ENCODE measurements around the gene STK11. TPM values are rescaled to one million over a fixed set of nuclear protein-coding genes. Genes with fewer than 3 reads are reported as not detected.
A peak's percentile ranks its signal among the peaks of the same experiment; 100 is the strongest.

Gene STK11
- total and polyA plus RNA-seq, 2 of the 4 experiments (the other 2 are of a cell fraction), result 39.3 to 42.8 TPM

DNA sequence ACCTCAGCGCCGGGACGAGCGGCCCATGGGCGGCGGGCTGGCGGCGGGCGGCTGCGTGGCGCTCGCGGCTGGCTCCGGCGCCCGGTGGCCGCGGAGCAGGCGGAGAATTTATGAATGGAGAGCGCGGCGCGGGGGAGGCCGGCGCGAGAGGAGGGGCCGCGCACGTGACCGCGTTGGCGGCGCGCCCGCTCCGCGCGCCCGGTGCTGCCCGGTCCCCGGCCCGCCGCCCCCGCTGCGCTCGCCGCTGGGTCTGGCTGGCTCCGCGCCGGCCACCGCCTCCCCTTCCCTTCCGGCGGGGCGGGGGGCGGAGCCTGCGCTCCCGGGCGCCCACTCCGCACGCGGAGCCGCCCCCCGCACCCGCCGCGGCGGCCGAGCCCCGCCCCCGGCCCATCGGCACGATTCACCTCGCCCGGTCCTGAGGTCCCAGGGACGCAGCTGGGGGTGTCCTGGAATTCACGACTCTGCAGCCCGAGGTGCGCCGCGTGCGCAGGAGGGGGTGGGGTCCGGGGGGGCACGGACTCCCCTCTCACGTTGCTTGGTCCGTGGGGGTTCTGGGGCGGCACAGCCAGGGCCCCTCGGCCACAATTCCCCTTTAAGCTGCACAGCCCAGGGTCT, 32.3 kb downstream of the STK11 start, which contains the start of gene CBARP (continued):
- peak; percentile 46; the same call in 1 of the 2 replicates for TF ChIP-seq MXI1 (IDR thresholded peaks at IDR 0.05; ENCODE audit: borderline replicate concordance, low read depth, low read length)
- TF ChIP-seq CHD1 (IDR thresholded peaks at IDR 0.05; ENCODE audit: low read depth, low read length), result no peak

DNA sequence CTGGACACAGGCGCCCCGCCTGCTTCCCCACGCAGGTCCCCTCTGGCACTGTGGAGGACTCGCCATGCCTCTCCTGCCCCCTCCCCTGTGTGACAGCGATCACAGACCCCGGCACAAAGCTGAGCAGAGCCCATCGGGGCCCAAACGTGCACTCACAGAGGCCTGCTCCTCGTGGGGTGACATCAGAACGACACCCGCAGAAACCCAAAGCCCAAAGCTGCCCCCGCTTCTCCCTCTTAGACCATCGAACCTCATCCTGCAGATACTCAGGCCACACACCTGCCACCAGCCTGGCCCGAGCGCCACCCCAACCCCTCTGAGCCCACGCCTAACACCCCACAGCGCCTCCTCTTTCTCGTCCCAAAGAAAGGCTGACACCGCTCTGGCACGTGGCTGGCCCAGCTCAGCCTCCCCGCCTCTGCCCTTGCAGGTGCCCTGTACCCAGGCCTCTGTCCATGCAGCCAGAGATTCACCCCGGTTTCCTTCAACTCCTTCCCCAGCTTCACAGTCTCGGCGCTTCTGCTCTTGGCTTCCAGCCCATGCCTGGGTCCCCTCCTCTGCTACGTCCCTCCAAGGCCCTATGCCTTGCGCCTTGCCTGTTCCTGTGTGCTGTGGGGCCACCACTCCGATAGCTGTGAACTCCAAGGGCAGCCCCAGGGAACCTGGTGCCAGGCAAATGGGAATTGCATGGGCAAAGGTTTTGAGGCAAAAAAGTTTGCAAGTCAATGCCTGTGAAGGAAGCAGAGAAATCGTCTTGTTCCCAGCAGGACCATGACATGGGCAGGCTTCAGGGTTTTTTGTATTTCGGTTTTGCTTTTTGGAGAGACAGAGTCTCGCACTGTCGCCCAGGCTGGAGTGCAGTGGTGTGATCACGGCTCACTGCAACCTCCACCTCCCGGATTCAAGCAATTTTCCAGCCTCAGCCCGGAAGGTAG, 33.1 kb downstream of the STK11 start:
- Histone ChIP-seq H4K91ac (ENCODE audit: insufficient read depth, low read depth, low read length) (peak overlapping the region; percentile 26), H3K4me1 (ENCODE audit: control insufficient read depth, insufficient read depth, low read length) (peaks cover 23% of the 10 kb centered on the region), H2AK5ac (ENCODE audit: low read depth, low read length) (peak overlapping the region; percentile 75), H3K14ac (replicated peaks; ENCODE audit: low read depth, low read length) (no peak overlapping the region), H4K20me1 (ENCODE audit: insufficient read depth, low read length) (peaks cover 20% of the 10 kb centered on the region), H3K27me3 (ENCODE audit: control insufficient read depth, insufficient read depth, low read length) (no peaks in the 10 kb centered on the region), H2BK120ac (ENCODE audit: low read depth, low read length) (no peak overlapping the region; the same call in 1 of the 2 replicates), H3K4me3 (ENCODE audit: insufficient read depth, low read depth, low read length) (peak overlapping the region; percentile 94), H2BK15ac (ENCODE audit: low read depth, low read length) (0 out of 3 replicates have a peak overlapping the region, but pooled peaks have one; percentile 43), H3K9me3 (ENCODE audit: control insufficient read depth, insufficient read depth, low read length) (no peaks in the 10 kb centered on the region), H3K9me1 (ENCODE audit: insufficient read depth, low read length) (no peaks in the 10 kb centered on the region), H4K8ac (ENCODE audit: low read depth in 2 of 2, low read length in 2 of 2) (peak overlapping the region in 1 of 2 experiments; percentile 70; a peak in 1 of 4 replicates), H3K18ac (ENCODE audit: low read depth, low read length) (no peak overlapping the region), H3K4me2 (ENCODE audit: low read depth, low read length) (peak overlapping the region; percentile 65; the same call in 1 of the 2 replicates), H2AFZ (replicated peaks; ENCODE audit: low read length, poor library complexity) (peak overlapping the region; percentile 89), H3K56ac (ENCODE audit: extremely low read depth, insufficient read depth, low read length) (no peak overlapping the region), H4K5ac (ENCODE audit: low read depth, low read length) (no peak overlapping the region), H2AK9ac (replicated peaks; ENCODE audit: low read depth, low read length, poor library complexity) (peak overlapping the region; percentile 98), H2BK5ac (ENCODE audit: low read depth, low read length, poor library complexity, severe bottlenecking) (peak overlapping the region; percentile 29), H3K36me3 (ENCODE audit: control insufficient read depth, insufficient read depth, low read length) (peaks cover 21% of the 10 kb centered on the region; the same call in 1 of the 2 replicates), H2BK20ac (ENCODE audit: low read depth, low read length) (no peak overlapping the region), H3K4ac (ENCODE audit: low read depth, low read length) (peak overlapping the region; percentile 65), H3K23ac (ENCODE audit: low read depth, low read length) (no peak overlapping the region), H3K27ac (ENCODE audit: insufficient read depth, low read length) (peak overlapping the region; percentile 34; the same call in 1 of the 2 replicates), H3K9ac (ENCODE audit: low read depth, low read length) (peak overlapping the region; percentile 49; the same call in 1 of the 2 replicates), H3K79me1 (ENCODE audit: low read depth in 1 of 2, low read length in 2 of 2) (peaks cover 14 to 36% of the 10 kb centered on the region in 2 experiments)
- in situ Hi-C loops (cut with MboI; ENCODE audit: low sequenced_read_pairs), result no loop called here
- intact Hi-C loops (cut with micrococcal nuclease), result no loop called here
- CTCF ChIA-PET, result interaction anchor here (2.0 kb wide), 1 partner anchor 126 kb away, joined by 7 read pairs; no protein-coding TSS in a partner anchor
- ATAC-seq (ENCODE audit: low read depth) (no peak), DNase-seq (no peak)
- POLR2A ChIA-PET (ENCODE audit: unreplicated experiment), result interaction anchor here (0.7 kb wide), 1 partner anchor 30 kb away, joined by 5 read pairs; the partner anchor contains the start of gene CIRBP
- WGBS, 2 experiments (ENCODE audit: extremely low coverage in 2 of 2, insufficient read length in 1 of 2), result 59% methylated on average over 23 of the region's 34 CpGs; no CpG with 5 or more reads in 1 of the 2 experiments
- TF ChIP-seq MAFK (IDR thresholded peaks at IDR 0.05; ENCODE audit: low read depth, low read length) (no peak), SMC3 (IDR thresholded peaks at IDR 0.05; ENCODE audit: low read depth, low read length) (no peak), MAZ (IDR thresholded peaks at IDR 0.05; ENCODE audit: borderline replicate concordance, low read depth, low read length) (no peak), MXI1 (IDR thresholded peaks at IDR 0.05; ENCODE audit: borderline replicate concordance, low read depth, low read length) (no peak), CEBPB (IDR thresholded peaks at IDR 0.05; ENCODE audit: low read depth, low read length) (no peak), BHLHE40 (IDR thresholded peaks at IDR 0.05; ENCODE audit: low read depth, low read length) (no peak), RFX5 (IDR thresholded peaks at IDR 0.05; ENCODE audit: low read depth, low read length) (no peak), POLR2A (IDR thresholded peaks at IDR 0.05; ENCODE audit: low read depth, low read length) (no peak)
- dilution Hi-C loops (cut with HindIII; ENCODE audit: low sequenced_read_pairs, unreplicated experiment), result no loop called here
- no TSS peak for BruUV-seq (replicated peaks)

All from IMR-90 (cell line).